WERI-Rb-1 (cell line): ENCODE measurements around the gene PRIMPOL.

Source experiments
- DNase-seq: peaks from one replicate; pipeline ENCODE4 v3.0.0-alpha.2; 2020
- H3K27ac ChIP-seq: fragments of 250-450 bp; sonication (Bioruptor Pico); 2 replicates; pipeline ENCODE4 v1.5.1; 2020; ENCODE audit warnings: mild to moderate bottlenecking, moderate library complexity
- H3K27me3 ChIP-seq: fragments of 250-450 bp; sonication (Bioruptor Pico); 2 replicates; pipeline ENCODE4 v1.5.1; 2021; ENCODE audit warnings: mild to moderate bottlenecking, low read depth, moderate library complexity; ENCODE audit not compliant: insufficient read depth, severe bottlenecking
- H3K36me3 ChIP-seq: fragments of 250-450 bp; sonication (Bioruptor Pico); 2 replicates; pipeline ENCODE4 v1.5.1; 2020; ENCODE audit warnings: mild to moderate bottlenecking, moderate library complexity
- H3K4me3 ChIP-seq: 2 replicates; pipeline ENCODE4 v1.5.1; 2011; ENCODE audit warnings: low read depth, mild to moderate bottlenecking, control low read depth, low read length
- H3K9me3 ChIP-seq: fragments of 250-450 bp; sonication (Bioruptor Pico); 2 replicates; pipeline ENCODE4 v1.5.1; 2021; ENCODE audit warnings: mild to moderate bottlenecking, moderate library complexity; ENCODE audit not compliant: severe bottlenecking
- CTCF ChIP-seq: IDR thresholded peaks from 2 replicates; pipeline ENCODE4 v1.5.1; 2011; ENCODE audit warnings: low read depth, mild to moderate bottlenecking, control low read depth, inconsistent platforms, low read length

The PRIMPOL gene

GRCh38 chr4:184702114-184702513 lies 52.6 kb downstream of the PRIMPOL start:
- Histone ChIP-seq H3K27ac (no peak overlapping the region), H3K4me3 (no peak overlapping the region), H3K36me3 (peaks cover 97% of the 10 kb centered on the region), H3K27me3 (no peaks in the 10 kb centered on the region), H3K9me3 (no peaks in the 10 kb centered on the region)
- DNase-seq = no peak
- no peak for TF ChIP-seq CTCF

- Histone ChIP-seq H3K36me3 (peaks cover 96% of the 10 kb centered on the region), H3K4me3 (no peak overlapping the region)
These were observed 56.2 kb downstream of the PRIMPOL start for GRCh38 chr4:184705692-184706091.

GRCh38 chr4:184706453-184706852 lies 56.9 kb downstream of the PRIMPOL start:
- Histone ChIP-seq H3K27ac (no peak overlapping the region), H3K9me3 (no peaks in the 10 kb centered on the region), H3K27me3 (no peaks in the 10 kb centered on the region), H3K4me3 (no peak overlapping the region), H3K36me3 (peaks cover 96% of the 10 kb centered on the region)
- TF ChIP-seq CTCF = no peak
- no peak for DNase-seq

More at GRCh38 chr4:184705692-184706091, 56.2 kb downstream of the PRIMPOL start:
- DNase-seq = no peak
- H3K27ac ChIP-seq = no peak overlapping the region
- no peaks in the 10 kb centered on the region for H3K27me3 ChIP-seq
- H3K9me3 ChIP-seq = no peaks in the 10 kb centered on the region
- TF ChIP-seq CTCF = no peak

DNA sequence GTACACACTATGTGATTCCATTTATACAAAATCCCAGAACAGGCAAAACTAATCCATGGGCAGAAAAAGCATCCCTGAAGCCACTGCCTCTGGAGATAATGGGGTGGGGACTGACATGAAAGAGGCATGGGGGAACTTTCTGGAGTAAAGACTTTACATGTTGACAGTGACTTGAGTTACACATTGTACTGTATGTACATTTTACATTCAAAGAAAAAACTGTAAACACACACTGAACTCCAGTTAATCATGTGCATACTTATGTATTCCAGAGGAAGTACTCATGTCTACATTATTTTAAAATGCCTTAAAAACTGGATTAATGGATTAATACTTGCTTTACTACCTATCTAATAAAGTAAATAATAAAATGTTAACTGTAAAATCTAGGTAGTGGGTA lies 62.8 kb downstream of the PRIMPOL start:
- TF ChIP-seq CTCF = no peak
- Histone ChIP-seq H3K9me3 (no peaks in the 10 kb centered on the region), H3K36me3 (peaks cover 96% of the 10 kb centered on the region), H3K27ac (no peak overlapping the region), H3K27me3 (no peaks in the 10 kb centered on the region), H3K4me3 (no peak overlapping the region)
- DNase-seq = no peak

- H3K36me3 ChIP-seq = peaks cover 98% of the 10 kb centered on the region
These were observed 64.3 kb downstream of the PRIMPOL start for GRCh38 chr4:184713887-184714286.

More at GRCh38 chr4:184713887-184714286, 64.3 kb downstream of the PRIMPOL start:
- Histone ChIP-seq H3K27me3 (no peaks in the 10 kb centered on the region), H3K9me3 (no peaks in the 10 kb centered on the region), H3K27ac (no peak overlapping the region), H3K4me3 (no peak overlapping the region)
- no peak for DNase-seq
- no peak for TF ChIP-seq CTCF
